ENCODE results near the gene DNAJC16.
"Not testable (repeated sequence)": the region's sequence is repeated elsewhere in the genome, so short reads cannot be mapped to it uniquely, and the experiment has no call there.

Gene DNAJC16

GRCh38 chr1:15578921-15579682 is 52.5 kb downstream of the DNAJC16 start:
- in situ Hi-C loops (cut with MboI; ENCODE audit: low sequenced_read_pairs): no loop called here

- in situ Hi-C loops (cut with MboI; ENCODE audit: low sequenced_read_pairs): no loop called here
Observed at GRCh38 chr1:15579683-15580047, 53.0 kb downstream of the DNAJC16 start.

- in situ Hi-C loops (cut with MboI; ENCODE audit: low sequenced_read_pairs): no loop called here
Observed at GRCh38 chr1:15583016-15583706, 56.5 kb downstream of the DNAJC16 start.

- in situ Hi-C loops (cut with MboI; ENCODE audit: low sequenced_read_pairs): no loop called here
Observed at GRCh38 chr1:15584489-15585363, 58.1 kb downstream of the DNAJC16 start, which contains the start of gene AGMAT. Gene AGMAT (minus strand): TSS chr1:15585051. CDS start chr1:15584967, 84 bp downstream.

- in situ Hi-C loops (cut with MboI; ENCODE audit: low sequenced_read_pairs): loop anchor here (10.0 kb wide), 1 partner anchor 143 kb away; the partner anchor contains the start of gene SLC25A34
Observed at GRCh38 chr1:15592285-15592684, 65.6 kb downstream of the DNAJC16 start.

- in situ Hi-C loops (cut with MboI; ENCODE audit: low sequenced_read_pairs): loop anchor here (10.0 kb wide), 1 partner anchor 139 kb away; the partner anchor contains the start of gene SLC25A34
Observed at GRCh38 chr1:15595809-15596617, 69.4 kb downstream of the DNAJC16 start.

- in situ Hi-C loops (cut with MboI; ENCODE audit: low sequenced_read_pairs): loop anchor here (10.0 kb wide), 1 partner anchor 136 kb away; the partner anchor contains the start of gene SLC25A34
Observed at GRCh38 chr1:15598436-15598835, 71.8 kb downstream of the DNAJC16 start.

GRCh38 chr1:15603050-15603965 is 76.7 kb downstream of the DNAJC16 start:
- in situ Hi-C loops (cut with MboI; ENCODE audit: low sequenced_read_pairs): no loop called here

- in situ Hi-C loops (cut with MboI; ENCODE audit: low sequenced_read_pairs): not testable (repeated sequence)
Observed at GRCh38 chr1:15603966-15604282, 77.3 kb downstream of the DNAJC16 start.

GRCh38 chr1:15604400-15604799 is 77.8 kb downstream of the DNAJC16 start:
- in situ Hi-C loops (cut with MboI; ENCODE audit: low sequenced_read_pairs): not testable (repeated sequence)

- in situ Hi-C loops (cut with MboI; ENCODE audit: low sequenced_read_pairs): no loop called here
Observed at GRCh38 chr1:15605398-15606383, 79.0 kb downstream of the DNAJC16 start.

GRCh38 chr1:15609631-15610030 is 83.0 kb downstream of the DNAJC16 start:
- in situ Hi-C loops (cut with MboI; ENCODE audit: low sequenced_read_pairs): no loop called here

GRCh38 chr1:15610167-15610566 is 83.5 kb downstream of the DNAJC16 start:
- in situ Hi-C loops (cut with MboI; ENCODE audit: low sequenced_read_pairs): no loop called here

GRCh38 chr1:15616373-15617172 is 89.9 kb downstream of the DNAJC16 start:
- in situ Hi-C loops (cut with MboI; ENCODE audit: low sequenced_read_pairs): no loop called here

- in situ Hi-C loops (cut with MboI; ENCODE audit: low sequenced_read_pairs): no loop called here
Observed at GRCh38 chr1:15617173-15618076, 90.8 kb downstream of the DNAJC16 start, which contains the start of gene DDI2. Gene DDI2 (plus strand): TSS chr1:15617458. CDS start chr1:15617671, 213 bp downstream.

- in situ Hi-C loops (cut with MboI; ENCODE audit: low sequenced_read_pairs): no loop called here
Observed at GRCh38 chr1:15618077-15618654, 91.5 kb downstream of the DNAJC16 start.

Data from HL-60/S4 (cell line).